PC-3 (cell line): ENCODE measurements around the gene MPHOSPH9. TPM values are rescaled to one million over a fixed set of nuclear protein-coding genes. Genes with fewer than 3 reads are reported as not detected.

Source experiments
- ATAC-seq: fragments of 200-7000 bp; cut with Tn5 transposase; 2 replicates; pipeline ENCODE4 v1.9.1; 2020; ENCODE audit warnings: mild to moderate bottlenecking, moderate library complexity
- BruUV-seq: library from RNA; stranded (reverse); fragments of 400-500 nt; replicated peaks from 2 replicates; lab custom pipeline; 2021; lab: Mats Ljungman, UMichigan
- CTCF ChIA-PET: fragments of 300-600 bp; sonication (Branson Sonifier 250); formaldehyde crosslinking; loops from one replicate; lab custom pipeline; 2022; ENCODE audit warnings: antibody characterized with exemption; lab: Charles Lee
- POLR2A ChIA-PET: fragments of 300-600 bp; sonication (Branson Sonifier 250); formaldehyde crosslinking; loops from one replicate; lab custom pipeline; 2022; ENCODE audit warnings: antibody characterized with exemption; ENCODE audit not compliant: unreplicated experiment; lab: Charles Lee
- DNase-seq: peaks from one replicate; pipeline ENCODE4 v3.0.0-alpha.2; 2015
- H2AFZ ChIP-seq: fragments of 300-600 bp; sonication (generic); 2 replicates; pipeline ENCODE4 v1.6.0; 2016; ENCODE audit warnings: antibody characterized with exemption, low read length
- H3F3A ChIP-seq: fragments of 300-600 bp; sonication (generic); one replicate; pipeline ENCODE4 v1.6.0; 2017; ENCODE audit warnings: antibody characterized with exemption, low read length, control low read depth, mild to moderate bottlenecking; ENCODE audit not compliant: unreplicated experiment
- H3K27ac ChIP-seq: fragments of 300-600 bp; sonication (generic); 2 replicates; pipeline ENCODE4 v1.5.1; 2016; ENCODE audit warnings: mild to moderate bottlenecking, low read length
- H3K27me3 ChIP-seq: fragments of 300-600 bp; sonication (generic); 2 replicates; pipeline ENCODE4 v1.6.1; 2016; ENCODE audit warnings: low read length, mixed read lengths
- H3K36me3 ChIP-seq: fragments of 300-600 bp; sonication (generic); 2 replicates; pipeline ENCODE4 v1.6.1; 2016; ENCODE audit warnings: low read depth, mixed run types, low read length, mixed read lengths
- H3K4me1 ChIP-seq: fragments of 300-600 bp; sonication (generic); 2 replicates; pipeline ENCODE4 v1.5.1; 2016; ENCODE audit warnings: low read length; ENCODE audit not compliant: insufficient read depth
- H3K4me2 ChIP-seq: fragments of 300-600 bp; sonication (generic); 2 replicates; pipeline ENCODE4 v1.6.0; 2016; ENCODE audit warnings: low read length
- H3K4me3 ChIP-seq: fragments of 300-600 bp; sonication (generic); 2 replicates; pipeline ENCODE4 v1.5.1; 2016; ENCODE audit warnings: mild to moderate bottlenecking, low read length, mixed read lengths
- H3K79me2 ChIP-seq: fragments of 300-600 bp; sonication (generic); 2 replicates; pipeline ENCODE4 v1.6.1; 2017; ENCODE audit warnings: low read length, mixed read lengths
- H3K9ac ChIP-seq: fragments of 300-600 bp; sonication (generic); 2 replicates; pipeline ENCODE4 v1.6.0; 2016; ENCODE audit warnings: mild to moderate bottlenecking, low read length
- H3K9me2 ChIP-seq: fragments of 300-600 bp; sonication (generic); replicated peaks from 2 replicates; pipeline ENCODE4 v1.6.1; 2016; ENCODE audit warnings: mixed run types, low read length, mixed read lengths
- H3K9me3 ChIP-seq: fragments of 300-600 bp; sonication (generic); 2 replicates; pipeline ENCODE4 v1.6.1; 2016; ENCODE audit warnings: low read length, mixed read lengths
- H4K20me1 ChIP-seq: fragments of 300-600 bp; sonication (generic); 2 replicates; pipeline ENCODE4 v1.6.1; 2016; ENCODE audit warnings: low read length, mixed read lengths
- CTCF ChIP-seq: fragments of 300-600 bp; sonication (generic); conservative IDR thresholded peaks from 2 replicates; pipeline ENCODE4 v1.5.1; 2017; ENCODE audit warnings: antibody characterized with exemption, low read depth, mild to moderate bottlenecking, low read length
- EZH2 ChIP-seq: fragments of 300-600 bp; sonication (generic); IDR thresholded peaks from one replicate; pipeline ENCODE4 v1.6.1; 2017; ENCODE audit warnings: antibody characterized with exemption, mild to moderate bottlenecking, low read length; ENCODE audit not compliant: unreplicated experiment
- EZH2phosphoT487 ChIP-seq: fragments of 300-600 bp; sonication (generic); IDR thresholded peaks from 2 replicates; pipeline ENCODE4 v1.6.1; 2018; ENCODE audit warnings: mild to moderate bottlenecking, antibody characterized with exemption, low read length, borderline replicate concordance
- intact Hi-C: fragments of 100-400 bp; cut with micrococcal nuclease; formaldehyde crosslinking; loops from 2 replicates; pipeline ENCODE4 v1.9.0; 2023
- total RNA-seq: library from RNA; depleted of rRNA; stranded (reverse); fragments of >200 nt; gene quantifications from 2 replicates; pipeline ENCODE4 v1.2.3, GENCODE V29; 2014

Gene MPHOSPH9
- total RNA-seq, 1 experiment from 2014 or later = 42.5 TPM

DNA sequence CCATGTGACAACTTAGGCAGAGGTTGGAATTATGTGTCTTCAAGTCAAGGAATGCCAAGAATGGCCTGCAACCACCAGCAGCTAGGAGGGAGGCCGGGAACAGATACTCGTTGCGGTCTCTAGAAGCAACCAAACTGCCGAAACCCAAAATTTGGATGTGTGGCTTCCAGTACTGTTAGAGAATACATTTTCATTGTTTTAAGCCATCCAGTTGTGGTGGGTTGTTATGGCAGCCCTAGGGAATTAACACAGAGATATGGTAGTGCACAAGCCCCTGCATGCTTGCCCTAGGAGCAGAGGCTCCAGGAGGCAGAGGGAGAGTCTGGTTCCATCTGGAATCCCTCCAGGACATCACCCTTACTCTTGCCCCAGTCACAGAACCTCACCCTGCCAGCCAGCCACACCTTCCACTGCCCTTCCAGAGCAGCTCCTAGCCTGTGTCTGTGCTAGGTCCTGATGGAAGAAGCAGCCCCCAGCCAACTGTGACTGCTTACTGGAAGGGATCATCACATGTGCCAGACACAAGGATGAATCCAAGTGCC lies 101.6 kb downstream of the MPHOSPH9 start:
- peak; percentile 34 for ATAC-seq
- DNase-seq = no peak
- no peaks in the 10 kb centered on the region for H3K9me2 ChIP-seq
- no peak overlapping the region for H3K4me3 ChIP-seq
- peaks cover 37% of the 10 kb centered on the region for H3K4me1 ChIP-seq
- no peaks in the 10 kb centered on the region for H4K20me1 ChIP-seq
- H3K27me3 ChIP-seq = no peaks in the 10 kb centered on the region
- TF ChIP-seq EZH2phosphoT487 = no peak
- no peak for TF ChIP-seq CTCF
- no peak for TF ChIP-seq EZH2
- ChIA-PET CTCF (no interaction called here), POLR2A (no interaction called here)
- no peaks in the 10 kb centered on the region for H3K9me3 ChIP-seq
- no peak overlapping the region for H3K9ac ChIP-seq
- H2AFZ ChIP-seq = no peak overlapping the region
- H3K36me3 ChIP-seq = no peaks in the 10 kb centered on the region
- no peak overlapping the region for H3K27ac ChIP-seq
- BruUV-seq = no TSS peak
- H3F3A ChIP-seq = no peaks in the 10 kb centered on the region
- no peak overlapping the region for H3K4me2 ChIP-seq
- intact Hi-C loops = no loop called here
- H3K79me2 ChIP-seq = no peaks in the 10 kb centered on the region

- CTCF ChIA-PET = no interaction called here
- POLR2A ChIA-PET = no interaction called here
- no peak overlapping the region for H3K4me2 ChIP-seq
- no peaks in the 10 kb centered on the region for H3K9me3 ChIP-seq
- ATAC-seq (no peak), DNase-seq (no peak)
- peaks cover 38% of the 10 kb centered on the region for H3K4me1 ChIP-seq
- H3K27me3 ChIP-seq = no peaks in the 10 kb centered on the region
- H3K27ac ChIP-seq = no peak overlapping the region
- H2AFZ ChIP-seq = no peak overlapping the region
- peaks cover 4% of the 10 kb centered on the region; the same call in 1 of the 2 replicates for H3K79me2 ChIP-seq
- no peak overlapping the region for H3K4me3 ChIP-seq
- H3F3A ChIP-seq = no peaks in the 10 kb centered on the region
- no peaks in the 10 kb centered on the region for H3K36me3 ChIP-seq
- no peaks in the 10 kb centered on the region for H3K9me2 ChIP-seq
- no peaks in the 10 kb centered on the region for H4K20me1 ChIP-seq
- no peak overlapping the region for H3K9ac ChIP-seq
- intact Hi-C loops = no loop called here
- TF ChIP-seq EZH2phosphoT487 (no peak), EZH2 (no peak), CTCF (no peak)
- BruUV-seq = no TSS peak
These were observed 103.3 kb downstream of the MPHOSPH9 start for GRCh38 chr12:123129621-123130020.

GRCh38 chr12:123127182-123127495 lies 105.8 kb downstream of the MPHOSPH9 start:
- Histone ChIP-seq H3K36me3 (no peaks in the 10 kb centered on the region), H3K4me3 (no peak overlapping the region), H3K9me2 (no peaks in the 10 kb centered on the region), H3K4me1 (peaks cover 25% of the 10 kb centered on the region), H3K9ac (peak overlapping the region; percentile 42), H3K79me2 (peaks cover 4% of the 10 kb centered on the region; the same call in 1 of the 2 replicates), H3K27ac (peak overlapping the region; percentile 84), H3K9me3 (no peaks in the 10 kb centered on the region), H3K4me2 (peak overlapping the region; percentile 80), H2AFZ (no peak overlapping the region), H3F3A (no peaks in the 10 kb centered on the region), H4K20me1 (no peaks in the 10 kb centered on the region), H3K27me3 (no peaks in the 10 kb centered on the region)
- DNase-seq (no peak), ATAC-seq (no peak)
- POLR2A ChIA-PET = interaction anchor here (0.6 kb wide), 1 partner anchor 336 kb away, joined by 3 read pairs; no protein-coding TSS in a partner anchor
- TF ChIP-seq EZH2 (no peak), CTCF (no peak), EZH2phosphoT487 (no peak)
- CTCF ChIA-PET = interaction anchor here (0.6 kb wide), 1 partner anchor 111 kb away, joined by 3 read pairs; no protein-coding TSS in a partner anchor
- intact Hi-C loops = no loop called here
- BruUV-seq = no TSS peak
